Activated T-helper 9 cell treated with anti-CD3 and anti-CD28 coated beads, Interleukin-2, amount 50 U/mL, for 16 hours (primary cell): ENCODE measurements around the gene PAEP.
A peak's percentile ranks its signal among the peaks of the same experiment; 100 is the strongest.

Experiments
- DNase-seq: peaks from one replicate; pipeline ENCODE4 v3.0.0-alpha.2; 2020; ENCODE audit warnings: low read depth

PAEP gene

DNA sequence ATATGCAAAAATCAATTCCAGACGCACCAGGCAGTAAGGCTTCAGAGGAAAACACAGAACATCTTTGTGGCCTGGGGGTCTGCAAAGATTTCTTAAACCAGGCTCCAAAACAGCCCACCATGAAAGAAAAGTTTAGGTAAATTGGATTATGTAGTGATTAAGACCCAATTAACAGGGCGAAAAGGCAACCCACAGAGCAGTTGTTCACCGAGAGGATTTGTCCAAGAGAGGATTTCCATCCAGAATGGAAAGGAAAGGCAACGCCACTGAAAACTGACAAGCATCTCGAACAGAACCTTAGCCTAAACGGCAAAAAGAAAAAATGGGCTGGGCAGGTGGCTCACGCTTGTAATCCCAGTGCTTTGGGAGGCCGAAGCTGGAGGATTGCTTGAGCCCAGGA lies 40.4 kb downstream of the PAEP start:
- DNase-seq: no peak

DNA sequence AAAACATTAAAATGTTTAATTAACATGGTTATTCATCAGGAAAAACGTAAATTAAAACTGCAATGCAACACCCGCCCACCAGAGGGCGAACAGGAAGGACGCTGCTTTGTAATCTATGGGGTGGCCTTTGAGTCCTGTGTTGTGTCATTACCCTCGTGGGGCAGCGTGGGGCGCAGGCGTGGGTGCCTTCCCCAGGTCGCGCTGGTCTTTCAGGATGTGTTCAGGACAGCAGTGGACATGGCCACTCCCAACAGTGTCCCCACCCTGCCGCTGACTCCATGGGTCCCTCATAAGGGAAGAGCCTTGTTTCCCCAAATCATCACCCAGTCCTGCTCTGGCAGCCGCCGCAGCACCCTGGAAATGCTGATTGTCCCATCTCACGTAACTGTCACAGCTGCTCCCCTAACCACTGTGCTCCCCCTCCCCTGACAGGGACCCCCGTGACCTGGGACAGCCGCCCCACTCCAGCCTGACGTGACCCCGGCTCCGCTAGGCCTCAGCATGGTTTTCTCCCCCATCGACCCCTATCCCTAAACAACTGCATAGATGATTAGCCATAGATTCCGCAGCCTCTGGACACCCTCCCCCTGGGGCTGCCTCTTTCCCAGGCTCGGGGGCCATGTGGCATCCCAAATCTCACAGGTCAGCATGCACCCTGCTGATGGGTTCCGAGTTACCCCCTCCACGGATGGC lies 41.4 kb downstream of the PAEP start:
- DNase-seq: peak; percentile 15

DNA sequence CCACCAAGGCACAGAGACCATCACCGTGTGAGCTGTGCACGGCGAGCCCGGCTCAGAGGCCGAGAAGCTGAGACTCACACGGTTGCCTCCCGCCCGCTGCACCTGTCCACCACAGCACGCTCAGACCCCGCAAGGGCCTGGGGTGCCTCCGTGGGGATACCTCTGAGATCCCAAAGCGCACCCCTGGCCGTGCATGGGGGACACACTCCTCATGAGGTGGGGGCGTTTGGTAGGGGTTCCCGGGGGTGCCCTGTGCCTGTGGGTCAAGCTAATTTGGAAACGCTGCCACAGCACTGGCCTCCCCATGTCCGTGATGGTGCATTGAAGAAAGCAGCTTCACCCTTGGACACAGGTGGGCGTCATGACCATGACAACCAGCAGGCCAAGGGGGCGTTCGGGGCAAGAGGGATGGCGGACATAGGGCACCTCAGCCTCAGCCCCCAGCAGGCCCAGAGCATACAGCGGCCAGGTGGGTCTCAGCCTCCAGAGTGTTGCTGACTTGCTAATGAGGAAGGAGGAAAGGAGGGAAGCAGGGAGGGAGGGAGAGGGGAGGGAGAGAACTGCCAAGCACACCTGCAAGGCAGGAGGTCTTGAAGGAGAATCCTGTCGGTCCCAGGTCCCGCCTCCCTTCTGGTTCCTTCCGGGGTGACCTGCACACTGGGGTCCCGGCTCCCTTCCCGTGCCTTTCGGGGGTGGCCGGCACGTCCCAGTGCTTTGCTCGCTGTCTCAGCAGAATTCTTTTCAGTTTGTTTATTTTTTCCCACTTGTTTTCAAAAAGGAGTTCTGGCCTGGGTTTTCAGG lies 43.1 kb downstream of the PAEP start:
- DNase-seq: no peak

GRCh38 chr9:135605238-135605781 lies 43.8 kb downstream of the PAEP start:
- DNase-seq: no peak

- DNase-seq: no peak
Measured at GRCh38 chr9:135606885-135607259, 45.3 kb downstream of the PAEP start.

GRCh38 chr9:135607401-135608293 lies 46.1 kb downstream of the PAEP start:
- DNase-seq: no peak

DNA sequence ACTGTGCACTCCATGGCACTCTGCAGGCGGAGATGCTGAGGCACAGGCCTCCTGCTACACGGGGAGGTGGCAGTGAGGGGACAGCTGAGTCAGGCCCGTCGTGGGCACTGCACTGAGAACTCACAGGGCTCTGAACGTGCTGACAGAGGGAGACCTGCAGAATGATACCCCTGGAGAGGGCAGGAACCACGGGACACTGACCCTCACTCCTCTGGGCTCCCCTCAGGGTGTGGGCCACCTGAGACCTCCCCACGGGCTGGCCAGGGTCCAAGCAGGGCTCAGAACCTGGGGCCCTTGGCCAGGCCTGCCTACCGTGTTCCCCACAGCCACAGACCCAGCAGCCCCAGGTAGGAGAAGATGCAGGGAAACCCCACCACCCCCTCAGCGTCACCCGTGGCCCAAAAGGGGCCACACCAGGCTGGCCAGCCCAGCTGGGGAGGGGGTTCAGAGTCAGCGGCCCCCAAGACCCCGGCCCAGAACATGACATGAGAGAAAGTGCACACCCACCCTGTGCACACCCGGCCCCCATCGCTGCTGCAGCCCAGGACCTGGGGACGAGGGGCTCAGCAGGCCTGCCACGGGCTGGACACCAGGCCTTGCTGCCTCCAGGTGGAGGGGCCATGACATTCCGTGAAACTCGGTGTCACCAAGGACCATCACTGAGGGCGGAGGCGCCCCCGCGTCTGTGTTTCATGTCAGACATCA lies 46.9 kb downstream of the PAEP start:
- no peak for DNase-seq

- DNase-seq: no peak
Measured at GRCh38 chr9:135608999-135609317, 47.4 kb downstream of the PAEP start.

DNA sequence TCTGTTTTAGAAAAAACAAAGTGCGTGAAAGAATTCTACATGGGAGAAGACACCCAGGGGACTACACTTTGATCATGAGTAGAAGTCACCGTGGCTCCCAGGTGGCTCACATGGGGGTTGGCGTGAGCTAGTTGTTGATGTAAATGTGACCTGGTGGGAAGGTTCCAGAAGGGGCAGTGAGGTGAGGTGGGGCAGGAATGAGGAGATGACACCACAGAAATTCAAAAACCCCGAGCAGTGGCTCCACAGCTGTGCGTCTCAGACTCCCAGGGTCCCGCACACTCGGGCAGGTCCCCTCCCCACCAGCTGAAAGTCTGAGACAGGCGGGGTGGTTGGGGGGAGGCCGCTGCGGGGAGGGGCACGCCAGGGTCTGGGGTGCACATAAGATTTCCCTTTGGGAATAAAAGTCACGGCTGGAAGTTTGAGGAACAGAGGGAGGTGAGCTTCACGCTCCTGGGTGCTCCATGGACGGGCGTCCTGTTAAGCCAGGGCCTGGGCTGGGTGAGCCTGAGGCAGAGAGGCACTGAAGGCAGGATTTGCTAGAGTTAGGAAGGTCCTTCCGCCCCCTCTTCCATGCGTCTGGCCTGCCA lies 47.9 kb downstream of the PAEP start:
- DNase-seq: no peak

DNA sequence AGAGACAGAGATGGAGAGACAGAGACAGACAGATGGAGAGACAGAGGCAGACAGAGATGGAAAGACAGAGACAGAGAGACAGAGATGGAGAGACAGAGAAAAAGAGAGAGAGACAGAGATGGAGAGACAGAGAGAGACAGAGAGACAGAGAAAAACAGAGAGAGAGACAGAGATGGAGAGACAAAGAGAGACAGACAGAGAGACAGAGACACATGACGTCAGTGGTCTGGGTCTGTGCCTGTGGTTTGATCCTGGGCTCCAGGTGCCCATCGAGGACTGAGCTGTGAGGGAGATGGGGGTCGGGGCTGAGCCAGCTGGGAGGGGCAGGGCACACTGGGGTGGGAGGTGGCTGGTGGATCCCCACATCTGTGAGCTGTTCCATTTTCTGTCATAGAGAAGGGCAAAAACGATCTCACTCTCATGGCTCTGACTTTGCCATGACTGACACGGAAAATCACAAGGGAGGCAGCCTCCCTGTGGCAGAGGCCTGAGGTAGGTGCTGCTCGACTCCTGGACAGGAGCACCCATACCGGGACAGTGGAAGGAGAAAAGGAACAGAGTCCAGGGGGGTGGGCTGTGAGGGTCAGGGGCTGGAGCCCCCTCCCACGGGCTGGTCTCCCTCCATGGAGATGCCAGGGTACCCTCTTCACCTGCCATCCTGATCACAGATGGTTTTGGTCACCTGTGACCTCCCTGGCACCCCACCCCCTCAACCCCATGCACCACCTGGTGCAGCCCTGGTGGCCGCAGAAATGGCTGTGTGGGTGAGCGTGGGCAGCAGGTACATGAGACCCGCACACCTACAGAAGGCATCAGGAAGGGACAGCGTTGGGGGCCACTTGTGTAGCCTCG lies 49.0 kb downstream of the PAEP start:
- DNase-seq: no peak

GRCh38 chr9:135611142-135611874 lies 49.8 kb downstream of the PAEP start:
- no peak for DNase-seq

GRCh38 chr9:135611875-135612209 lies 50.3 kb downstream of the PAEP start:
- DNase-seq: no peak

- DNase-seq: no peak
Measured at GRCh38 chr9:135612437-135612836, 50.9 kb downstream of the PAEP start.

- DNase-seq: no peak
Measured at GRCh38 chr9:135612981-135613910, 51.7 kb downstream of the PAEP start.

GRCh38 chr9:135613946-135614805 lies 52.6 kb downstream of the PAEP start:
- DNase-seq: no peak

DNA sequence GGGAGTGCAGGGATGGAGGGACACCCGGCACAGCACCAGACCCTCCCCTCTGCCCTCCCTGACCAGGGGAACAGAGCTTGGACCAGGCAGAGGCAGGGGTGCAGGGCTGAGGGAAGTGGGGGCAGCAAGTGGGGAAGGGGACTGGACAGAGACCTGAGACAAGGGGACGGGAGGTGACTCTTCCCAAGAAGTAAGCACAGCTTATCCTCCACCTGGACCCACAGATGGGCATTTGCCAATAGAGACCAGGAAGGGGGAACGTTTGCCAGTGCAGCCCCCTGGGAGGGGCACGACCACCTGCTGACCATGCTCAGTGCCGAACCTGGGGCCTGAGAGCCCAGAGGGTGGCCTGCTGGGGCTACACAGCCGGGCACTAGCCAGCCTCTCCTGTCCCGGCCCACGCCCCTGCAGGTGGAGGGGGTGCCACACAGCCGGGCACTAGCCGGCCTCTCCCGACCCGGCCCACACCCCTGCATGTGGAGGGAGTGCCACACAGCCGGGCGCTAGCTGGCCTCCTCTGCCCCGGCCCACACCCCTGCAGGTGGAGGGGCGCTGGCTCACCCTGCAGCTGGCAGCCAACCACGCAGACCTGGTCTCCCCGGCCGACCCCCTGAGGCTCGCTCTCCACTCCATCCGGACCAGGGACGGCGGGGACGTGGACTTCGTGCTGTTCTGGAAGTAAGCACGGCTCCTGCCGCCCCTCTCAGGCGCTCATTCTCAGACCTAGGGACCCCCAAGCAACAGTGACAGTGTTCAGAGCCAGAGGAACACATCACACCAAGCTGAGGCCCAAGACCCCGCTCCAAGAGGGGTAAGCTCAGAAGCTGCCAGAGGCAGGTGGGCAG lies 53.5 kb downstream of the PAEP start:
- DNase-seq: no peak
